Measurements from ENCODE around the gene PTPRG. TPM values are rescaled to one million over a fixed set of nuclear protein-coding genes. Genes with fewer than 3 reads are reported as not detected.
A peak's percentile ranks its signal among the peaks of the same experiment; 100 is the strongest.

The PTPRG gene
- total and polyA plus RNA-seq, 2 of the 13 experiments (the other 11 are each of a cell fraction or from before 2014, with no cell fraction given), result 8.0 to 25.3 TPM

DNA sequence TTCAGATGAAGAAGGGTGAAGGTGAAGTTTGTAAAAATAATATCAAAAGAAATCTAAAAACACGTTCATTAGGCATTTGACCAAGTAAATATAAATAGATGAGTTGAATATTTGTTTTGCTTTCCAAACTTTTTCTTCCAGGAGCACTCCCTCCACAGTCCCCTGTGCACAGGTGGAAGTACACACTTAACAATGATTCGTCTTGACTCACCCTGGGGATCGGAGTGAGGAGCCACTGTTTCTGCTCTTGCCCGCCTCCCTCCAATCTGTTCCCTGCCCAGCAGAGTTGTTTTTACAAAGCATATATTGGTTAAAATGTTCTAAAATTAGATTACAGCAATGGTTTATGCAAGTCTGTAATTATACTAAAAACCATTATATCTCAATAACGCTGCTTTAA lies 175.1 kb downstream of the PTPRG start:
- Histone ChIP-seq H3K9me3 (ENCODE audit: low read length) (no peaks in the 10 kb centered on the region), H3K27me3 (ENCODE audit: control insufficient read depth in 1 of 2, insufficient read depth in 2 of 2, low read length in 2 of 2) (no peaks in the 10 kb centered on the region), H3K4me2 (ENCODE audit: low read depth, low read length) (no peak overlapping the region), H3K79me2 (ENCODE audit: insufficient read depth, low read length) (peaks cover 10% of the 10 kb centered on the region), H3K27ac (ENCODE audit: extremely low read length, insufficient read depth, low read length) (no peak overlapping the region), H3K4me3 (replicated peaks in 1 of 3; ENCODE audit: insufficient read depth in 1 of 3, low read depth in 2 of 3, low read length in 3 of 3) (no peak overlapping the region), H3K36me3 (replicated peaks in 1 of 2; ENCODE audit: control insufficient read depth in 1 of 2, insufficient read depth in 2 of 2, low read length in 2 of 2) (no peaks in the 10 kb centered on the region; a peak in 1 of 5 replicates), H4K20me1 (ENCODE audit: insufficient read depth, low read length) (no peaks in the 10 kb centered on the region), H2AFZ (ENCODE audit: low read length) (no peak overlapping the region), H3K9ac (ENCODE audit: insufficient read depth, low read depth, low read length) (no peak overlapping the region), H3K4me1 (ENCODE audit: insufficient read depth, low read length) (peaks cover 14% of the 10 kb centered on the region)
- DNase-seq (ENCODE audit: low spot score), result no peak
- POLR2A ChIA-PET, result no interaction called here
- BruUV-seq (replicated peaks), result no TSS peak
- FAIRE-seq, result no peak
- TF ChIP-seq FOSL2 (CRISPR knock-in tag; IDR thresholded peaks at IDR 0.05) (0 out of 2 replicates have a peak, but pooled peaks have one; percentile 23), ZMYM4 (CRISPR knock-in tag; IDR thresholded peaks at IDR 0.05) (no peak)
- 96% methylated on average over 5 of the region's 5 CpGs for WGBS (ENCODE audit: low lambda C conversion rate)
- in situ Hi-C loops (cut with HindIII; ENCODE audit: extremely low pct_ligation_motif_present, low pct_unique_long_range_greater_than_20kb), result no loop called here
- no peak for ATAC-seq
- CTCF ChIA-PET (ENCODE audit: low intra/inter-chr PET ratio, low total read pairs), result no interaction called here
- intact Hi-C loops (cut with micrococcal nuclease; ENCODE audit: unreplicated experiment), result no loop called here

DNA sequence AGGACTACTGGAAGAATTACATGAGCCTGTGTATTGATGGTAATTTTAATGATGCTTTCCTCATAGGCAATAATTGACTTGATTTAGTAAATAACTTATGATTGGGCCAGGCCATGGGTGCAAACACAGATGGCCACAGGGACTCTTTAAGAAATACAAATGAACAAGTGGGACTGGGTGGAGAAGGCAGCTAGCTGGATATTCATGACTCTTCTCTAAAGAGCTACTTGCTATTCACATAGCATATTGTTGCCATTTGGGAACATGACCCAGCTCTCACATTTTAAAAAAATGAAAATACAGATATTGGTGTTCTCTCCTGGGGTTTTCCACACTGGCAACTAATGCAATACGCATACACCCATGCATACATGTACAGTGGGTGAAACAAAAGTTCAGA lies 178.3 kb downstream of the PTPRG start:
- H3K4me2 ChIP-seq (ENCODE audit: low read depth, low read length), result no peak overlapping the region
- H3K4me3 ChIP-seq (replicated peaks in 1 of 3; ENCODE audit: insufficient read depth in 1 of 3, low read depth in 2 of 3, low read length in 3 of 3), result no peak overlapping the region
- H3K9ac ChIP-seq (ENCODE audit: insufficient read depth, low read depth, low read length), result no peak overlapping the region
- no peaks in the 10 kb centered on the region; a peak in 1 of 5 replicates for H3K36me3 ChIP-seq (replicated peaks in 1 of 2; ENCODE audit: control insufficient read depth in 1 of 2, insufficient read depth in 2 of 2, low read length in 2 of 2)
- BruUV-seq (replicated peaks), result no TSS peak
- POLR2A ChIA-PET, result no interaction called here
- no peaks in the 10 kb centered on the region for H3K27me3 ChIP-seq (ENCODE audit: control insufficient read depth in 1 of 2, insufficient read depth in 2 of 2, low read length in 2 of 2)
- intact Hi-C loops (cut with micrococcal nuclease; ENCODE audit: unreplicated experiment), result no loop called here
- ATAC-seq (no peak), FAIRE-seq (no peak), DNase-seq (ENCODE audit: low spot score) (no peak)
- in situ Hi-C loops (cut with HindIII; ENCODE audit: extremely low pct_ligation_motif_present, low pct_unique_long_range_greater_than_20kb), result no loop called here
- peaks cover 5% of the 10 kb centered on the region for H3K79me2 ChIP-seq (ENCODE audit: insufficient read depth, low read length)
- CTCF ChIA-PET (ENCODE audit: low intra/inter-chr PET ratio, low total read pairs), result no interaction called here
- no peak overlapping the region for H3K27ac ChIP-seq (ENCODE audit: extremely low read length, insufficient read depth, low read length)
- 100% methylated on average over 1 of the region's 1 CpG for WGBS (ENCODE audit: low lambda C conversion rate)
- H4K20me1 ChIP-seq (ENCODE audit: insufficient read depth, low read length), result no peaks in the 10 kb centered on the region
- no peak overlapping the region for H2AFZ ChIP-seq (ENCODE audit: low read length)
- H3K9me3 ChIP-seq (ENCODE audit: low read length), result no peaks in the 10 kb centered on the region
- H3K4me1 ChIP-seq (ENCODE audit: insufficient read depth, low read length), result no peaks in the 10 kb centered on the region
- TF ChIP-seq TOE1 (CRISPR knock-in tag; IDR thresholded peaks at IDR 0.05), result no peak
- TF ChIP-seq DPF2 (CRISPR knock-in tag; IDR thresholded peaks at IDR 0.05; ENCODE audit: borderline replicate concordance, low read depth), result no peak
- TF ChIP-seq ZNF138 (CRISPR knock-in tag; IDR thresholded peaks at IDR 0.05; ENCODE audit: low read depth), result no peak
- TF ChIP-seq ZNF788 (CRISPR knock-in tag; IDR thresholded peaks at IDR 0.05; ENCODE audit: borderline replicate concordance), result no peak
- no peak for TF ChIP-seq MIER3 (CRISPR knock-in tag; IDR thresholded peaks at IDR 0.05; ENCODE audit: borderline replicate concordance)
- no peak for TF ChIP-seq ZNF713 (CRISPR knock-in tag; IDR thresholded peaks at IDR 0.05)
- TF ChIP-seq NONO (IDR thresholded peaks at IDR 0.05), result no peak
- TF ChIP-seq NONO (CRISPR knock-in tag; conservative IDR thresholded peaks at IDR 0.05), result no peak
- TF ChIP-seq PITX1 (CRISPR knock-in tag; IDR thresholded peaks at IDR 0.05), result no peak
- TF ChIP-seq, protein P1, sequence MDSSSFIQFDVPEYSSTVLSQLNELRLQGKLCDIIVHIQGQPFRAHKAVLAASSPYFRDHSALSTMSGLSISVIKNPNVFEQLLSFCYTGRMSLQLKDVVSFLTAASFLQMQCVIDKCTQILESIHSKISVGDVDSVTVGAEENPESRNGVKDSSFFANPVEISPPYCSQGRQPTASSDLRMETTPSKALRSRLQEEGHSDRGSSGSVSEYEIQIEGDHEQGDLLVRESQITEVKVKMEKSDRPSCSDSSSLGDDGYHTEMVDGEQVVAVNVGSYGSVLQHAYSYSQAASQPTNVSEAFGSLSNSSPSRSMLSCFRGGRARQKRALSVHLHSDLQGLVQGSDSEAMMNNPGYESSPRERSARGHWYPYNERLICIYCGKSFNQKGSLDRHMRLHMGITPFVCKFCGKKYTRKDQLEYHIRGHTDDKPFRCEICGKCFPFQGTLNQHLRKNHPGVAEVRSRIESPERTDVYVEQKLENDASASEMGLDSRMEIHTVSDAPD (CRISPR knock-in tag; IDR thresholded peaks at IDR 0.05), result no peak
- TF ChIP-seq, protein P2, sequence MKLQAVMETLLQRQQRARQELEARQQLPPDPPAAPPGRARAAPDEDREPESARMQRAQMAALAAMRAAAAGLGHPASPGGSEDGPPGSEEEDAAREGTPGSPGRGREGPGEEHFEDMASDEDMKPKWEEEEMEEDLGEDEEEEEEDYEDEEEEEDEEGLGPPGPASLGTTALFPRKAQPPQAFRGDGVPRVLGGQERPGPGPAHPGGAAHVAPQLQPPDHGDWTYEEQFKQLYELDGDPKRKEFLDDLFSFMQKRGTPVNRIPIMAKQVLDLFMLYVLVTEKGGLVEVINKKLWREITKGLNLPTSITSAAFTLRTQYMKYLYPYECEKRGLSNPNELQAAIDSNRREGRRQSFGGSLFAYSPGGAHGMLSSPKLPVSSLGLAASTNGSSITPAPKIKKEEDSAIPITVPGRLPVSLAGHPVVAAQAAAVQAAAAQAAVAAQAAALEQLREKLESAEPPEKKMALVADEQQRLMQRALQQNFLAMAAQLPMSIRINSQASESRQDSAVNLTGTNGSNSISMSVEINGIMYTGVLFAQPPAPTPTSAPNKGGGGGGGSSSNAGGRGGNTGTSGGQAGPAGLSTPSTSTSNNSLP (IDR thresholded peaks at IDR 0.05; ENCODE audit: low read depth, low read length), result no peak
- TF ChIP-seq GFI1 (CRISPR knock-in tag; IDR thresholded peaks at IDR 0.05; ENCODE audit: borderline replicate concordance), result no peak
- TF ChIP-seq ZFP1 (CRISPR knock-in tag; IDR thresholded peaks at IDR 0.05), result no peak
- no peak for TF ChIP-seq ZNF619 (CRISPR knock-in tag; IDR thresholded peaks at IDR 0.05)
- TF ChIP-seq ZNF383 (CRISPR knock-in tag; IDR thresholded peaks at IDR 0.05; ENCODE audit: borderline replicate concordance), result no peak
- no peak for TF ChIP-seq HOXA5 (CRISPR knock-in tag; IDR thresholded peaks at IDR 0.05)
- TF ChIP-seq SNRNP70 (IDR thresholded peaks at IDR 0.05; ENCODE audit: low read depth, low read length), result no peak

All from HepG2 (cell line).